Smooth muscle cell (in vitro differentiated cells): ENCODE measurements around the gene PLA2R1. TPM values are rescaled to one million over a fixed set of nuclear protein-coding genes. Genes with fewer than 3 reads are reported as not detected.
"Not testable (repeated sequence)": the region's sequence is repeated elsewhere in the genome, so short reads cannot be mapped to it uniquely, and the experiment has no call there.

Source experiments
- DNase-seq: peaks from one replicate; lab custom pipeline; 2025; ENCODE audit not compliant: unreplicated experiment; lab: John Stamatoyannopoulos, UW
- H2AFZ ChIP-seq: fragments of 200-600 bp; sonication (generic); 2 replicates; pipeline ENCODE4 v1.6.0; 2016; ENCODE audit warnings: antibody characterized with exemption, low read depth, mild to moderate bottlenecking
- H3F3A ChIP-seq: fragments of 200-600 bp; sonication (generic); 2 replicates; pipeline ENCODE4 v1.6.0; 2017; ENCODE audit warnings: antibody characterized with exemption, low read depth
- H3K27ac ChIP-seq: fragments of 200-600 bp; sonication (generic); 2 replicates; pipeline ENCODE4 v1.5.1; 2016; ENCODE audit warnings: low read depth, mild to moderate bottlenecking
- H3K27me3 ChIP-seq: fragments of 200-600 bp; sonication (generic); 2 replicates; pipeline ENCODE4 v1.6.1; 2016; ENCODE audit warnings: low read depth, mild to moderate bottlenecking
- H3K36me3 ChIP-seq: fragments of 200-600 bp; sonication (generic); 2 replicates; pipeline ENCODE4 v1.5.1; 2016; ENCODE audit warnings: low read depth
- H3K4me1 ChIP-seq: fragments of 200-600 bp; sonication (generic); 2 replicates; pipeline ENCODE4 v1.5.1; 2016; ENCODE audit warnings: low read depth
- H3K4me2 ChIP-seq: fragments of 200-600 bp; sonication (generic); 2 replicates; pipeline ENCODE4 v1.6.0; 2016; ENCODE audit warnings: mild to moderate bottlenecking
- H3K4me3 ChIP-seq: fragments of 200-600 bp; sonication (generic); 2 replicates; pipeline ENCODE4 v1.5.1; 2016; ENCODE audit warnings: mild to moderate bottlenecking
- H3K79me2 ChIP-seq: fragments of 200-600 bp; sonication (generic); 2 replicates; pipeline ENCODE4 v1.6.0; 2016; ENCODE audit warnings: low read depth, mild to moderate bottlenecking
- H3K9ac ChIP-seq: fragments of 200-600 bp; sonication (generic); 2 replicates; pipeline ENCODE4 v1.6.0; 2016; ENCODE audit warnings: low read depth
- H3K9me3 ChIP-seq: fragments of 200-600 bp; sonication (generic); replicated peaks from 2 replicates; pipeline ENCODE4 v1.5.1; 2016; ENCODE audit warnings: low read depth
- H4K20me1 ChIP-seq: fragments of 200-600 bp; sonication (generic); 2 replicates; pipeline ENCODE4 v1.6.0; 2016; ENCODE audit warnings: low read depth
- CTCF ChIP-seq: fragments of 200-600 bp; sonication (generic); IDR thresholded peaks from 2 replicates; pipeline ENCODE4 v1.5.1; 2017; ENCODE audit warnings: borderline replicate concordance, mild to moderate bottlenecking, antibody characterized with exemption; ENCODE audit not compliant: insufficient read depth, poor library complexity, severe bottlenecking
- WGBS: methylation state at CpG from one replicate; pipeline ENCODE4 v1.1.7; 2016; ENCODE audit warnings: low lambda C conversion rate; 5-methylcytosine and 5-hydroxymethylcytosine counted together
- polyA plus RNA-seq: library from polyadenylated mRNA; unstranded; fragments of >200 nt; fragmentation: Nextera tagmentation; extraction: Ambion mirVana; gene quantifications from 2 replicates; pipeline ENCODE4 v1.2.1, GENCODE V29; 2016
- total RNA-seq: library from RNA; depleted of rRNA; stranded (reverse); fragments of >200 nt; gene quantifications from 2 replicates; pipeline ENCODE4 v1.2.3, GENCODE V29; 2014

Gene PLA2R1
- total and polyA plus RNA-seq, 2 experiments from 2014 or later = 4.8 to 7.3 TPM

GRCh38 chr2:159968279-159968900 is 94.0 kb downstream of the PLA2R1 start:
- no peak for DNase-seq
- Histone ChIP-seq H3K9me3 (no peaks in the 10 kb centered on the region), H3K4me3 (no peak overlapping the region), H3K27ac (no peak overlapping the region), H3K4me1 (no peaks in the 10 kb centered on the region), H4K20me1 (no peaks in the 10 kb centered on the region), H3K4me2 (no peak overlapping the region), H3K79me2 (no peaks in the 10 kb centered on the region), H3F3A (no peaks in the 10 kb centered on the region), H2AFZ (no peak overlapping the region), H3K9ac (no peak overlapping the region), H3K27me3 (no peaks in the 10 kb centered on the region), H3K36me3 (no peaks in the 10 kb centered on the region)
- 2% methylated on average over 2 of the region's 2 CpGs for WGBS
- TF ChIP-seq CTCF = peak; percentile 41

- 92% methylated on average over 7 of the region's 7 CpGs for WGBS
- Histone ChIP-seq H3K4me3 (no peak overlapping the region), H3K79me2 (no peaks in the 10 kb centered on the region), H3K27ac (no peak overlapping the region), H2AFZ (no peak overlapping the region), H3K4me1 (peaks cover 6% of the 10 kb centered on the region), H3K27me3 (no peaks in the 10 kb centered on the region), H3K9ac (no peak overlapping the region), H3K4me2 (no peak overlapping the region), H3K36me3 (no peaks in the 10 kb centered on the region), H3F3A (no peaks in the 10 kb centered on the region), H4K20me1 (no peaks in the 10 kb centered on the region), H3K9me3 (no peaks in the 10 kb centered on the region)
- DNase-seq = no peak
- no peak for TF ChIP-seq CTCF
These were observed 98.7 kb downstream of the PLA2R1 start for GRCh38 chr2:159963700-159964099.

GRCh38 chr2:159962513-159962912 is 99.9 kb downstream of the PLA2R1 start:
- not testable (repeated sequence) for H2AFZ ChIP-seq, H3K9ac ChIP-seq, H3K4me1 ChIP-seq, H3K27ac ChIP-seq, H4K20me1 ChIP-seq, H3K4me3 ChIP-seq, H3K27me3 ChIP-seq, H3K79me2 ChIP-seq, H3K4me2 ChIP-seq, H3K9me3 ChIP-seq, H3F3A ChIP-seq, H3K36me3 ChIP-seq, DNase-seq

GRCh38 chr2:159961451-159961850 is 101.0 kb downstream of the PLA2R1 start:
- no peaks in the 10 kb centered on the region for H3K79me2 ChIP-seq
- no peaks in the 10 kb centered on the region for H3K36me3 ChIP-seq
- peak overlapping the region; percentile 71 for H3K4me2 ChIP-seq
- no peaks in the 10 kb centered on the region for H3K27me3 ChIP-seq
- no peak overlapping the region for H2AFZ ChIP-seq
- 78% methylated on average over 4 of the region's 4 CpGs for WGBS
- no peaks in the 10 kb centered on the region for H3K9me3 ChIP-seq
- H3K27ac ChIP-seq = peak overlapping the region; percentile 86
- DNase-seq = no peak
- no peak overlapping the region for H3K4me3 ChIP-seq
- no peaks in the 10 kb centered on the region for H4K20me1 ChIP-seq
- TF ChIP-seq CTCF = no peak
- H3F3A ChIP-seq = no peaks in the 10 kb centered on the region
- H3K9ac ChIP-seq = no peak overlapping the region
- peaks cover 6% of the 10 kb centered on the region for H3K4me1 ChIP-seq
